ENCODE results near the gene FAM174B.
"Not testable (repeated sequence)": the region's sequence is repeated elsewhere in the genome, so short reads cannot be mapped to it uniquely, and the experiment has no call there.

Gene FAM174B

GRCh38 chr15:92617549-92618520 is 37.7 kb downstream of the FAM174B start:
- no peak for DNase-seq (ENCODE audit: low read depth)

GRCh38 chr15:92616621-92617548 is 38.7 kb downstream of the FAM174B start:
- DNase-seq (ENCODE audit: low read depth), result no peak

- no peak for DNase-seq (ENCODE audit: low read depth)
These were observed 40.5 kb downstream of the FAM174B start for GRCh38 chr15:92614791-92615785.

- DNase-seq (ENCODE audit: low read depth), result no peak
These were observed 41.3 kb downstream of the FAM174B start for GRCh38 chr15:92614301-92614700.

GRCh38 chr15:92613841-92614240 is 41.7 kb downstream of the FAM174B start:
- no peak for DNase-seq (ENCODE audit: low read depth)

GRCh38 chr15:92612891-92613290 is 42.7 kb downstream of the FAM174B start:
- no peak for DNase-seq (ENCODE audit: low read depth)

GRCh38 chr15:92611995-92612745 is 43.4 kb downstream of the FAM174B start:
- no peak for DNase-seq (ENCODE audit: low read depth)

- DNase-seq (ENCODE audit: low read depth), result no peak
These were observed 44.4 kb downstream of the FAM174B start for GRCh38 chr15:92611150-92611549.

- no peak for DNase-seq (ENCODE audit: low read depth)
These were observed 45.5 kb downstream of the FAM174B start for GRCh38 chr15:92610101-92610520.

- no peak for DNase-seq (ENCODE audit: low read depth)
These were observed 46.5 kb downstream of the FAM174B start for GRCh38 chr15:92608866-92609700.

GRCh38 chr15:92606836-92607150 is 48.8 kb downstream of the FAM174B start:
- not testable (repeated sequence) for DNase-seq (ENCODE audit: low read depth)

- no peak for DNase-seq (ENCODE audit: low read depth)
These were observed 49.3 kb downstream of the FAM174B start for GRCh38 chr15:92606126-92606835.

- no peak for DNase-seq (ENCODE audit: low read depth)
These were observed 50.2 kb downstream of the FAM174B start for GRCh38 chr15:92605225-92605944.

- DNase-seq (ENCODE audit: low read depth), result no peak
These were observed 51.7 kb downstream of the FAM174B start for GRCh38 chr15:92603743-92604470.

- DNase-seq (ENCODE audit: low read depth), result no peak
These were observed 52.3 kb downstream of the FAM174B start for GRCh38 chr15:92603278-92603677.

- DNase-seq (ENCODE audit: low read depth), result no peak
These were observed 53.3 kb downstream of the FAM174B start for GRCh38 chr15:92602267-92602593.

- no peak for DNase-seq (ENCODE audit: low read depth)
These were observed 53.8 kb downstream of the FAM174B start for GRCh38 chr15:92601592-92602266.
